Endodermal cell (in vitro differentiated cells): Measurements from ENCODE around the gene SUSD6. TPM values are rescaled to one million over a fixed set of nuclear protein-coding genes. Genes with fewer than 3 reads are reported as not detected.

ENCODE experiments used
- DNase-seq: peaks from one replicate; pipeline ENCODE4 v3.0.0-alpha.2; 2017
- H3K27ac ChIP-seq: 2 replicates; pipeline ENCODE4 v1.5.1; 2013; ENCODE audit warnings: mild to moderate bottlenecking, low read depth, low read length, moderate library complexity
- H3K27me3 ChIP-seq: 2 replicates; pipeline ENCODE4 v1.6.1; 2013; ENCODE audit warnings: mild to moderate bottlenecking, low read length, moderate library complexity; ENCODE audit not compliant: insufficient read depth, control insufficient read depth, poor library complexity, severe bottlenecking
- H3K36me3 ChIP-seq: 2 replicates; pipeline ENCODE4 v1.7.0; 2013; ENCODE audit warnings: mild to moderate bottlenecking, low read length, moderate library complexity; ENCODE audit not compliant: control insufficient read depth, insufficient read depth
- H3K4me1 ChIP-seq: one replicate; pipeline ENCODE4 v1.7.0; 2013; ENCODE audit warnings: low read length; ENCODE audit not compliant: control insufficient read depth, insufficient read depth
- H3K4me3 ChIP-seq: 2 replicates; pipeline ENCODE4 v1.5.1; 2013; ENCODE audit warnings: mild to moderate bottlenecking, low read length, moderate library complexity
- H3K9ac ChIP-seq: 2 replicates; pipeline ENCODE4 v1.6.1; 2013; ENCODE audit warnings: mild to moderate bottlenecking, low read length, moderate library complexity; ENCODE audit not compliant: poor library complexity, severe bottlenecking; ENCODE audit errors: extremely low read depth
- H3K9me3 ChIP-seq: 2 replicates; pipeline ENCODE4 v1.6.1; 2013; ENCODE audit warnings: mild to moderate bottlenecking, low read length, moderate library complexity; ENCODE audit not compliant: control insufficient read depth
- H3K27ac Mint-ChIP-seq: 2 replicates; pipeline ENCODE4 v1.8.0; 2020; ENCODE audit warnings: mixed read lengths
- H3K27me3 Mint-ChIP-seq: 2 replicates; pipeline ENCODE4 v1.8.0; 2021; ENCODE audit warnings: mild to moderate bottlenecking, mixed read lengths; ENCODE audit not compliant: insufficient read depth
- H3K36me3 Mint-ChIP-seq: 2 replicates; pipeline ENCODE4 v1.8.0; 2020; ENCODE audit warnings: low read depth, mixed read lengths
- H3K4me1 Mint-ChIP-seq: 2 replicates; pipeline ENCODE4 v1.8.0; 2020; ENCODE audit warnings: mixed read lengths
- H3K4me3 Mint-ChIP-seq: 2 replicates; pipeline ENCODE4 v1.8.0; 2020; ENCODE audit warnings: mild to moderate bottlenecking, moderate library complexity, mixed read lengths
- H3K9me3 Mint-ChIP-seq: 2 replicates; pipeline ENCODE4 v1.8.0; 2020; ENCODE audit warnings: mild to moderate bottlenecking, mixed read lengths
- WGBS, 2 experiments: methylation state at CpG; one replicate each; pipeline versions ENCODE4 v1.1.5 to v1.1.7; 2013; ENCODE audit warnings: missing lambda C conversion rate in 2 of 2, mixed read lengths in 1 of 2; ENCODE audit not compliant: insufficient coverage in 1 of 2, insufficient read length in 1 of 2; 5-methylcytosine and 5-hydroxymethylcytosine counted together
- total RNA-seq, 2 donors: library from RNA; stranded (reverse); fragmentation: NEBNext Ultra II Directional in 1 of 2; extraction: Animal tissue kit (Norgen Biotek cat#: 25700) in 1 of 2; gene quantifications; 2 replicates in 1 of 2; 3 replicates in 1 of 2; pipeline ENCODE4 v1.2.1, GENCODE V29; 2021
- TF ChIP-seq, protein P1 (sequence below): fragments of 200-600 bp; sonication (generic); conservative IDR thresholded peaks from 2 replicates; pipeline ENCODE4 v1.5.0; 2021; ENCODE audit warnings: antibody characterized with exemption, mild to moderate bottlenecking

Gene SUSD6
- total RNA-seq, 2 donors from 2014 or later: 5.7 to 5.9 TPM

DNA sequence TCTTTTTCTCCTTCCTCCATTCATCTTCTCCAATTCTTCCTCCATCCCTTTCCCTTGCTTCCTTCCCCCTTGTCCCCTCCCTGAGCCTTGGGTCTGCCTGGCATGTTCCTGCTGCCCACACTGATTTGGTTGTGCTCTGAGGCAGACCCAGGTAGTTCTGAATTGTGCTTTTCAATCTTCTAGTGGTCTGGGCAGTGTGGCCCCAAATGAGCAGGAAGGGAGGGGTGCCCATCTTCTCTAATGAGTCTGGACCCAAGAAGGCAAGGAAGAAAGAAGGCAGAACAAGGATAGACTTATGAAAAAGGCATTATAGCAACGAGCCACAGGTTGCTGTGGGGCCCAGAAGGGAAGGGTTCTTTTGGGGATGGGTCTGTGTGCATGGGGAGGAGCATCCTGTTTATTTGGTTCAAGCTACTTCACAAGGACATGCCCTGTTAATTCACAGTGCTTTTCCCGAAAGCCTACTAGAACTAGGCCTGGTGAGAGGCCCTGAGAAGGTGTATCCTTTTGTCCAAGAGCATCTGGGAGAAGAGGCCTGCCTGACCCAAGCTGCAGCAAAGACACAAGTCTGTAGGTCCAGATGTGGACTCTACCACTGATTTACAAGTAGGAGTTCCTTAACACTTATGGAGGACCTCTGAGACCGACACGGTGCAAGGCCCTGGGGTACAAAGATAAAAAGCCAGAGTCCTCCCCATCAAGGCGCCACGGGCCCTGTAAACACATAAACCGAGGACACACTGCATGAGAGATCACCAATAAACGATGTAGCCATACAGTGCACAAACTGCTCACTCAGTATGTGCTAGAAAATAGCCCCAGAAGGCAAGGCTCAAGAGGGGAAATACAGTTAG, 1.1 kb upstream of the SUSD6 start:
- no peaks in the 10 kb centered on the region for H3K27me3 Mint-ChIP-seq
- no peak overlapping the region for H3K27ac ChIP-seq
- H3K9me3 Mint-ChIP-seq: no peaks in the 10 kb centered on the region
- H3K4me3 Mint-ChIP-seq: peak overlapping the region; percentile 64
- no peaks in the 10 kb centered on the region for H3K36me3 ChIP-seq
- WGBS, 2 experiments: 79 to 83% methylated on average over 8 of the region's 8 CpGs
- H3K4me1 ChIP-seq: peaks cover 12% of the 10 kb centered on the region
- no peak for DNase-seq
- TF ChIP-seq, protein P1, sequence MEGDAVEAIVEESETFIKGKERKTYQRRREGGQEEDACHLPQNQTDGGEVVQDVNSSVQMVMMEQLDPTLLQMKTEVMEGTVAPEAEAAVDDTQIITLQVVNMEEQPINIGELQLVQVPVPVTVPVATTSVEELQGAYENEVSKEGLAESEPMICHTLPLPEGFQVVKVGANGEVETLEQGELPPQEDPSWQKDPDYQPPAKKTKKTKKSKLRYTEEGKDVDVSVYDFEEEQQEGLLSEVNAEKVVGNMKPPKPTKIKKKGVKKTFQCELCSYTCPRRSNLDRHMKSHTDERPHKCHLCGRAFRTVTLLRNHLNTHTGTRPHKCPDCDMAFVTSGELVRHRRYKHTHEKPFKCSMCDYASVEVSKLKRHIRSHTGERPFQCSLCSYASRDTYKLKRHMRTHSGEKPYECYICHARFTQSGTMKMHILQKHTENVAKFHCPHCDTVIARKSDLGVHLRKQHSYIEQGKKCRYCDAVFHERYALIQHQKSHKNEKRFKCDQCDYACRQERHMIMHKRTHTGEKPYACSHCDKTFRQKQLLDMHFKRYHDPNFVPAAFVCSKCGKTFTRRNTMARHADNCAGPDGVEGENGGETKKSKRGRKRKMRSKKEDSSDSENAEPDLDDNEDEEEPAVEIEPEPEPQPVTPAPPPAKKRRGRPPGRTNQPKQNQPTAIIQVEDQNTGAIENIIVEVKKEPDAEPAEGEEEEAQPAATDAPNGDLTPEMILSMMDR: no peak
- H3K4me3 ChIP-seq: peak overlapping the region; percentile 77
- peak overlapping the region; percentile 29 for H3K9ac ChIP-seq
- H3K4me1 Mint-ChIP-seq: peaks cover 36% of the 10 kb centered on the region
- no peaks in the 10 kb centered on the region for H3K9me3 ChIP-seq
- H3K36me3 Mint-ChIP-seq: no peaks in the 10 kb centered on the region
- H3K27me3 ChIP-seq: no peaks in the 10 kb centered on the region
- no peak overlapping the region for H3K27ac Mint-ChIP-seq

DNA sequence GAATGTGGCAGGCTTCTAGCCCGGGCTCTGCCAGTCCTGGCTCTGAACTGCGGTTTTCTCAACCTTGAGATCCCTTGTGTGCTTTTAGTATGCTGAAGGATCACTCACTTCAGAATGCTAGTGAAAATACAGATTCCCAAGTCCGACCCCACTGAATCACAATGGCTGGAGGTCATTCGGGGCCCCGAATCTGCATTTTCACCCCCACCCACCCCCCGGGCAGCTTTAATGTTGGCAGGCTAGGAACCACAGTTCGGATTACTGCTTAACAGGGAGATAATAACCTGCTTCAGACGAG, 573 bp upstream of the SUSD6 start:
- H3K36me3 Mint-ChIP-seq: no peaks in the 10 kb centered on the region
- TF ChIP-seq, protein P1: no peak
- H3K27me3 ChIP-seq: no peaks in the 10 kb centered on the region
- H3K27ac Mint-ChIP-seq: peak overlapping the region; percentile 94
- H3K36me3 ChIP-seq: no peaks in the 10 kb centered on the region
- H3K4me1 ChIP-seq: peaks cover 12% of the 10 kb centered on the region
- no peaks in the 10 kb centered on the region for H3K27me3 Mint-ChIP-seq
- no peaks in the 10 kb centered on the region for H3K9me3 ChIP-seq
- no peak overlapping the region for H3K27ac ChIP-seq
- 14 to 17% methylated on average over 6 to 8 of the region's 8 CpGs for WGBS, 2 experiments
- peak overlapping the region; percentile 77 for H3K4me3 ChIP-seq
- H3K9ac ChIP-seq: peak overlapping the region; percentile 29
- H3K4me3 Mint-ChIP-seq: peak overlapping the region; percentile 64
- H3K9me3 Mint-ChIP-seq: no peaks in the 10 kb centered on the region
- DNase-seq: peak; percentile 74
- peaks cover 36% of the 10 kb centered on the region for H3K4me1 Mint-ChIP-seq

DNA sequence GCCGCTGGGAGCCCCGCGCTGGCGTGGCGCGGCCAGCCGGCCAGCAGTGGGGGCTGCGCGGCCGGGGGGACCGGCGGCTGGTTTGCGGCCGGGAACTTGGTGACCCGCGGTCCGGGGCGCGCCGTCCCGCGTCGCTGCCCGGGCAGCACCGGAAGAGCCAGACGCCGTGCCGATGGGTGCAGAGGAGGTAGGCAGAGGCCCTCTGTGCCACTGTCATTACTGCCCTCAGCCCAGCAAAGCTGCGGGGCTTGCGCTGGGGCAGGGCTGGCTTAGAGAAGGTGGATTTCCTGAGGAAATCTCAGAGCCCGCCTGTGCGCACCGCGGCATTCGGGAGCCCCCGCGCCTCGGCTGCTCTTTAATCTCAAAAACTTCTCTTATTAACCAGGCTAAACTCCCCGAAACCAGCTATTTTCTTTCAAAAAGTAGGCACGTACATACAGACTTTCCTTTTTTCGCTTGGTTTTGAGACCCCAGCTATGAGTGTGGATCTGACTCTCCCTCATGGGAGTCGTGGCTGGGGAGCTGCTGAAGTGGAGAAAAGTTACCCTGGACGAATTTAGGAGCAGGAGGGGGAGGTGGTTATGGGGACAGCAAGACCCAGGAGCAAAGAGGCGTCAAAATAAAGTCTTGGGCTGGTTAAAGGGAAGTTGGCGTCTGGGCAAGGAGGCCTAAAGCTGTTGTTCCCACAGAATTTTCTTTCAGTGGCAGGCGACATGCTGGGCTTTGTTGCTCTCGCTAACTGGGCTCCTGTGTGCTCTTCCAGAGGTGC, 802 bp downstream of the SUSD6 start:
- Histone ChIP-seq H3K9ac (peak overlapping the region; percentile 74), H3K36me3 (no peaks in the 10 kb centered on the region), H3K4me1 (peaks cover 12% of the 10 kb centered on the region), H3K9me3 (no peaks in the 10 kb centered on the region), H3K27ac (no peak overlapping the region), H3K27me3 (no peaks in the 10 kb centered on the region), H3K4me3 (peak overlapping the region; percentile 95)
- WGBS, 2 experiments: 1 to 2% methylated on average over 8 to 47 of the region's 47 CpGs
- TF ChIP-seq, protein P1: no peak
- peak; percentile 72 for DNase-seq
- H3K9me3 Mint-ChIP-seq: no peaks in the 10 kb centered on the region
- peak overlapping the region; percentile 12 for H3K27ac Mint-ChIP-seq
- no peaks in the 10 kb centered on the region for H3K27me3 Mint-ChIP-seq
- H3K4me1 Mint-ChIP-seq: peaks cover 36% of the 10 kb centered on the region
- peak overlapping the region; percentile 64 for H3K4me3 Mint-ChIP-seq
- H3K36me3 Mint-ChIP-seq: no peaks in the 10 kb centered on the region
